Glutamatergic neuron (in vitro differentiated cells): Measurements from ENCODE around the gene ADAM11. TPM values are rescaled to one million over a fixed set of nuclear protein-coding genes. Genes with fewer than 3 reads are reported as not detected.

Experiments used
- DNase-seq: peaks from one replicate; pipeline ENCODE4 v3.0.0; 2022
- H3K27ac Mint-ChIP-seq: one replicate; pipeline ENCODE4 v1.8.0; 2020; ENCODE audit warnings: mild to moderate bottlenecking, mixed read lengths, inconsistent platforms; ENCODE audit not compliant: unreplicated experiment
- H3K27me3 Mint-ChIP-seq: one replicate; pipeline ENCODE4 v1.8.0; 2020; ENCODE audit warnings: mild to moderate bottlenecking, moderate library complexity, mixed read lengths, inconsistent platforms; ENCODE audit not compliant: unreplicated experiment
- H3K36me3 Mint-ChIP-seq: one replicate; pipeline ENCODE4 v1.8.0; 2020; ENCODE audit warnings: mild to moderate bottlenecking, mixed read lengths, inconsistent platforms; ENCODE audit not compliant: unreplicated experiment
- H3K4me1 Mint-ChIP-seq: one replicate; pipeline ENCODE4 v1.8.0; 2020; ENCODE audit warnings: mild to moderate bottlenecking, low read depth, mixed read lengths, inconsistent platforms; ENCODE audit not compliant: unreplicated experiment
- H3K4me3 Mint-ChIP-seq: one replicate; pipeline ENCODE4 v1.8.0; 2020; ENCODE audit warnings: mild to moderate bottlenecking, mixed read lengths, inconsistent platforms; ENCODE audit not compliant: unreplicated experiment
- H3K9me3 Mint-ChIP-seq: one replicate; pipeline ENCODE4 v1.8.0; 2020; ENCODE audit warnings: mild to moderate bottlenecking, moderate library complexity, mixed read lengths, inconsistent platforms; ENCODE audit not compliant: unreplicated experiment
- CTCF ChIP-seq: fragments of 200-600 bp; sonication (generic); IDR thresholded peaks from one replicate; pipeline ENCODE4 v1.5.0; 2021; ENCODE audit not compliant: partially characterized antibody, unreplicated experiment
- total RNA-seq: library from RNA; stranded (reverse); fragmentation: NEBNext Ultra II Directional; extraction: Animal tissue kit (Norgen Biotek cat#: 25700); gene quantifications from one replicate; pipeline ENCODE4 v1.2.1, GENCODE V29; 2021; ENCODE audit not compliant: unreplicated experiment

Gene ADAM11
- total RNA-seq, 1 donor from 2014 or later: 396 TPM

DNA sequence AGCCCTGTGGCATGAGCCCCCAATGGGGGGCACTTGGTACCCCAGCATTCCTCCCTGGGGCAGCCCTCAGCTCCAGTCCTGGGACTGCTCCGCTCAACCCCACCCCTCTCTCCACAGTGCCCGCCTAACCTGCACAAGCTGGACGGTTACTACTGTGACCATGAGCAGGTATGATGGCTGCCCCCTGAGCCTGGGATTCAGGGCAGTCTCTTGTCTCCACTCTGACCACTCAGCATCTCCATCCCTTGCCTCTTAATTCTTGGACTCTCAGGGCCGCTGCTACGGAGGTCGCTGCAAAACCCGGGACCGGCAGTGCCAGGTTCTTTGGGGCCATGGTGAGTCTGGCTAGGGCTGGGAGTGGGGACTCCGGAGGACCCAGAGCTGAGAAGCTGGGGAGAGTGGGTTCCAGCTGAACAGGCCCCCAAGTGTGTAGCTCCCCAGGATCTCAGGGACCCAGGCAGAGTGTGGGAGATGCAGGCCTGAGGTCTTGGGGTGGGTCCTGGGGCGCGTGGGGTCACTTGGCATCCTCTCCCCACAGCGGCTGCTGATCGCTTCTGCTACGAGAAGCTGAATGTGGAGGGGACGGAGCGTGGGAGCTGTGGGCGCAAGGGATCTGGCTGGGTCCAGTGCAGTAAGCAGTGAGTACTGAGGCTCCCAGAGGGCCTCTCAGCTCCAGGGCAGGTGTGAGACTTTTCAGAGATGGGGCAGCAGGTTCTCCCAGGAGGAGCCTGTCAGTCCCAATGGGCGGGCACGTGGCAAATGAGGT lies 18.0 kb downstream of the ADAM11 start:
- Mint-ChIP-seq H3K27me3 (peaks cover 24% of the 10 kb centered on the region), H3K27ac (no peak overlapping the region), H3K36me3 (no peaks in the 10 kb centered on the region), H3K4me3 (no peak overlapping the region), H3K9me3 (peaks cover 22% of the 10 kb centered on the region), H3K4me1 (peaks cover 12% of the 10 kb centered on the region)
- TF ChIP-seq CTCF: no peak
- no peak for DNase-seq

GRCh38 chr17:44777394-44778348 lies 18.9 kb downstream of the ADAM11 start:
- Mint-ChIP-seq H3K36me3 (no peaks in the 10 kb centered on the region), H3K4me3 (no peak overlapping the region), H3K4me1 (peaks cover 19% of the 10 kb centered on the region), H3K27ac (no peak overlapping the region), H3K9me3 (peaks cover 31% of the 10 kb centered on the region), H3K27me3 (peaks cover 33% of the 10 kb centered on the region)
- DNase-seq: no peak
- TF ChIP-seq CTCF: no peak

GRCh38 chr17:44778656-44779210 lies 19.9 kb downstream of the ADAM11 start:
- DNase-seq: no peak
- Mint-ChIP-seq H3K9me3 (peaks cover 32% of the 10 kb centered on the region), H3K27me3 (peaks cover 33% of the 10 kb centered on the region), H3K4me1 (peaks cover 17% of the 10 kb centered on the region), H3K27ac (peak overlapping the region; percentile 12), H3K4me3 (no peak overlapping the region), H3K36me3 (no peaks in the 10 kb centered on the region)
- no peak for TF ChIP-seq CTCF

DNA sequence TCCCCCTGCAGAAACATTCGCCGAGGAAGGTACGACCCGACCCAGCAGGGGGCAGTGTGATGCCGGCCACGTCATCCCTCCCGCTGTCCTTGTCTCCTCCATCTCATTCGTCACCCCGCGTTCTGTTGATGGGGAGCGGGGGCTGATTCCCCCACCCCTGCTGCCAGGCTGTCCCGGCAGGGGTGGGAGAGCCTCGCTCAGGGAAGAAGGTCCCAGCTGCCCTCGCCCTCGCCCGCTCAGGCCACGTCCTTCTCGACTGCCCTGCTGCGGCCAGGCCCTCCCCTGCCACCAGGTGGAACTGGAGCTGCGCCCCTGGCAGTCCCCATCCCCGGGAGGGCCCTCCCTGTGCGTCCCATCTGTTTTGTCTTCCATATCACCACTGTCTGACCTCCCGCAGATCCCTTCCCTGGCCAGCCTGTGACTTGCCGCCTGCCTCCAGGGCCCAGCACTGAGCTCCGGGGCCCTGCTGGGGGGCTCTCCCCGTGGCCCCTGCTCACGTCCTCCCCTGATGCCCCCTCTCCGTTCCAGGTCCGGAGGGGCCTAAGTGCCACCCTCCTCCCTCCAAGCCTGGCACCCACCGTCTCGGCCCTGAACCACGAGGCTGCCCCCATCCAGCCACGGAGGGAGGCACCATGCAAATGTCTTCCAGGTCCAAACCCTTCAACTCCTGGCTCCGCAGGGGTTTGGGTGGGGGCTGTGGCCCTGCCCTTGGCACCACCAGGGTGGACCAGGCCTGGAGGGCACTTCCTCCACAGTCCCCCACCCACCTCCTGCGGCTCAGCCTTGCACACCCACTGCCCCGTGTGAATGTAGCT lies 20.6 kb downstream of the ADAM11 start:
- Mint-ChIP-seq H3K4me3 (no peak overlapping the region), H3K27me3 (peaks cover 32% of the 10 kb centered on the region), H3K4me1 (peaks cover 17% of the 10 kb centered on the region), H3K27ac (peak overlapping the region; percentile 12), H3K36me3 (no peaks in the 10 kb centered on the region), H3K9me3 (peaks cover 31% of the 10 kb centered on the region)
- TF ChIP-seq CTCF: peak; percentile 94
- peak; percentile 87 for DNase-seq
